RWPE1 (cell line): ENCODE measurements around the gene KBTBD13.
"Not testable (repeated sequence)": the region's sequence is repeated elsewhere in the genome, so short reads cannot be mapped to it uniquely, and the experiment has no call there.

ENCODE experiments used
- CTCF ChIA-PET: fragments of 350-600 bp; sonication (Branson Sonifier 250); formaldehyde crosslinking; extraction: SDS; loops from one replicate; lab custom pipeline; 2021; lab: Yijun Ruan, JAX
- POLR2A ChIA-PET: fragments of 400-600 bp; formaldehyde crosslinking; extraction: SDS; loops from one replicate; lab custom pipeline; 2020; ENCODE audit warnings: antibody characterized with exemption; ENCODE audit not compliant: low non-redundant PET; lab: Yijun Ruan, JAX
- DNase-seq: peaks from one replicate; pipeline ENCODE4 v3.0.0; 2012; ENCODE audit warnings: low spot score
- H3K27ac ChIP-seq: fragments of 450-650 bp; 2 replicates; pipeline ENCODE4 v1.5.1; 2017
- TF ChIP-seq, protein P1 (sequence below): fragments of 450-650 bp; conservative IDR thresholded peaks from 2 replicates; pipeline ENCODE4 v1.5.1; 2017; ENCODE audit warnings: low read depth, mild to moderate bottlenecking

KBTBD13 gene

DNA sequence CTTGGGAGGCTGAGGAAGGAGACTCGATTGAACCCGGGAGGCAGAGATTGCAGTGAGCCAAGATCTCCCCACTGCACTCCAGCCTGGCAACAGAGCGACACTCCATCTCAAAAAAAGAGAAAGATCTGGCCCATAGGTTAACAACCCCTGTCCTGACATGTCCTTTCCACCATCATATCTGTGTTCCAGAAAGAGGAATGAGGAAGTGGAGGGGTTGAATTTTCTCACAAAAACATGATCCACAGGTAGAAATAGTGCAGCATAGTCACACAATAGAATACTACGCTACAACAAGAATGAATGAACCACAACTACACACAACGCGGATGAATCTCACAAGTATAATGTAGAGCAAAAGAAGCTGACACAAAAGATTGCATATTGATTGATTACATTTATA lies 36.1 kb upstream of the KBTBD13 start:
- CTCF ChIA-PET, result interaction anchor here (0.6 kb wide), 1 partner anchor 1378 kb away, joined by 3 read pairs; no protein-coding TSS in a partner anchor
- no peak for DNase-seq
- POLR2A ChIA-PET, result no interaction called here
- H3K27ac ChIP-seq, result no peak overlapping the region
- TF ChIP-seq, protein P1, sequence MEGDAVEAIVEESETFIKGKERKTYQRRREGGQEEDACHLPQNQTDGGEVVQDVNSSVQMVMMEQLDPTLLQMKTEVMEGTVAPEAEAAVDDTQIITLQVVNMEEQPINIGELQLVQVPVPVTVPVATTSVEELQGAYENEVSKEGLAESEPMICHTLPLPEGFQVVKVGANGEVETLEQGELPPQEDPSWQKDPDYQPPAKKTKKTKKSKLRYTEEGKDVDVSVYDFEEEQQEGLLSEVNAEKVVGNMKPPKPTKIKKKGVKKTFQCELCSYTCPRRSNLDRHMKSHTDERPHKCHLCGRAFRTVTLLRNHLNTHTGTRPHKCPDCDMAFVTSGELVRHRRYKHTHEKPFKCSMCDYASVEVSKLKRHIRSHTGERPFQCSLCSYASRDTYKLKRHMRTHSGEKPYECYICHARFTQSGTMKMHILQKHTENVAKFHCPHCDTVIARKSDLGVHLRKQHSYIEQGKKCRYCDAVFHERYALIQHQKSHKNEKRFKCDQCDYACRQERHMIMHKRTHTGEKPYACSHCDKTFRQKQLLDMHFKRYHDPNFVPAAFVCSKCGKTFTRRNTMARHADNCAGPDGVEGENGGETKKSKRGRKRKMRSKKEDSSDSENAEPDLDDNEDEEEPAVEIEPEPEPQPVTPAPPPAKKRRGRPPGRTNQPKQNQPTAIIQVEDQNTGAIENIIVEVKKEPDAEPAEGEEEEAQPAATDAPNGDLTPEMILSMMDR, result no peak

DNA sequence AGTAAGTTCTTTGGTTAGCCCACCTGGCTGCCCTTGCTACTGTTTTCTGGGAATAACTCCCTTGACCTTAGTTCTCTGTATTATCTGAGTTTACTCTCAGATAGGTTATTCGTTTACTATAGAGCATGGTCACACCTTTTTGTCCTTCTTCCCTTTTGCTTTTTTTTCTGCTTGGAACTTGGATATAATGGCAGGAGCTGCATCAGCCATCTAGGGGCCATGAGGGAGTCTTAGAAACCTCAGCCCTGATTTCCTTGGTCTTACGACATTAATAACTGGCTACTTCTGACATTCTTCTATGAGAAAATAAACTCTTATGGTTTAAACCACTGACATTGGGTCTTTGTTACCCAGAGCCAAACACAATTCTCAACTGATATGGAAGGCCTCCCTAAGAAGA lies 34.8 kb upstream of the KBTBD13 start:
- CTCF ChIA-PET, result no interaction called here
- TF ChIP-seq, protein P1, result no peak

DNA sequence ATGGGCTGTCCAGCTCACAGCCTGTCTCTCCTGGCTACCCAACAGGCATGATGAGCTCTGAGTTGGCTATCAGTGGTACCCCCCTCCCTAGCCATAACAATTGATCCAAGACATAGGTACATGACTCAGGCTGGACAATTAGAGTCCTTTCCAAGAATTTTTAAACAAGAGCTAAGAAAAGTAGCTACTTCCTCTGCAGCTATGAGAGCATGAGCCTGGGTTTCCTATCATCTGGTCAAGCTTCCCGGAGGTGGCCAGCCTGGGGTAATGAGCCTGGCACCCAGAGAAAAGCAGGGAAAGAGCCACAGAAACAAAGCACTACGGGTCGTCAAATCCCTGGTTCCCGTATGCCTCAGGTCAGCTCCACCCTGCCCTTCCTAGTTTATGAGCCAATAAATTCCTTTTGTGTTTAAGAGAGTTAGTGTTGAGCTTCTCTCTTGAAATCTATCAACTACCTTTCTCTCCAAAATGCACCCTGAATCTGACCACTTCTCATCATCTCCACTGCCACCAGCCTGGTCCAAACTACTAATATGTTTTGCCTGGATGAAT lies 33.7 kb upstream of the KBTBD13 start:
- H3K27ac ChIP-seq, result no peak overlapping the region
- ChIA-PET CTCF (no interaction called here), POLR2A (no interaction called here)
- TF ChIP-seq, protein P1, result no peak
- DNase-seq, result no peak

More for the DNA sequence above, 34.8 kb upstream of the KBTBD13 start:
- H3K27ac ChIP-seq, result no peak overlapping the region
- POLR2A ChIA-PET, result interaction anchor here (0.6 kb wide), 1 partner anchor 1275 kb away, joined by 3 read pairs; no protein-coding TSS in a partner anchor
- no peak for DNase-seq

DNA sequence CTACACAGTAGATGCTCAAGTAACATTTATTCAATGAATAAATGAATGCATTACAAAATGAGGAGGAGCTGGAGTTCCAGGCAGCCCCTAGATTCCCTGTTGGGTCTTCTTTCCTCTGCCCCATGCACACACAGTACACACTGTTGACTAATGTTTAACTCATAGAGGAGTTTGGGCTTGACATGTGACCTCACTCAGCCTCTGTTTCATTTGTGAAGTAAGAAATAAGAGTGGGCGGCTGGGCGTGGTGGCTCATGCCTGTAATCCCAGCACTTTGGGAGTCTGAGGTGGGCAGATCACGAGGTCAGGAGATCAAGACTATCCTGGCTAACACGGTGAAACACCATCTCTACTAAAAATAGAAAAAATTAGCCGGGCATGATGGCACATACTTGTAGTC lies 32.3 kb upstream of the KBTBD13 start:
- peak; percentile 62 for DNase-seq
- CTCF ChIA-PET, result interaction anchor here (0.8 kb wide), 1 partner anchor 10 kb away, joined by 5 read pairs; no protein-coding TSS in a partner anchor

DNA sequence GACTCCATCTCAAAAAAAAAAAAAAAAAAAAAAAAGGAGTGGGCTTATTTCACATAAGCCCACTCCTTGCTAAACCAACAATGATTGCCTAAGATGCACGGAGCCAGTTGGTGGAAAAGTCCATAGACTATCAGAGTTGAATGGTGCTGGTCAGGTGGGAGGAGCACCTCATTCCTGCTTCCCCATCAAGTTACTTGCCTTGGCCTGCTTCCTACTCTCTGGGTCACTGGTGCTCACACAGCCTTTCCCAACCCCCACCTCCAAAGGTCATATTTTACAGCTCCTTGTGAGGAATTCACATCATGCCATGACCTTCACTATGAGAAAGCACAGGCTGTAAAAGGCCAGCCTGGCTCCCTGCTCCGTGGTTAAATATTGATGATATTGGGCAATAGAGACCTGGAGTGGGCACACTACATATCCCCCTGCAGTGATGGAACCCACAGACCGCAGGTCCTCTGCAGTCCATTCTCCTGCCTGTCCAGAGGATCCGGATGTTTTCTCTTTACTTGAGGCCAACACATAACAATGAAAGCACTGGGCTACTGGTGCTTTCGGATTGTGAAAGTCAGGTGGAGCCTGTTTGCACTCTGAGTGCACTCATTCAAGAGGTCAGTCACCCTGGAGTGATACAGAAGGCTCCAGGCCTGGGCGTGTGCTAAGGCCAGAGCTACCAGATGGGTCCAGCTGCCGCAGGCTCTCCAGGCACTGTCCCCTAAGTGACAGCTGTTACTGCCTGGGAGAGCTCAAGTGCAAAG lies 31.6 kb upstream of the KBTBD13 start, which contains the start of gene SLC51B:
Gene SLC51B (plus strand): TSS at position 664 of the 758 bp plus-strand sequence. CDS start 4,618 bp downstream, outside the sequence.
- no peak for DNase-seq
- no peak within 1 kb of the TSS for H3K27ac ChIP-seq
- ChIA-PET POLR2A (no interaction called here), CTCF (interaction anchor here (0.6 kb wide), 1 partner anchor 58 kb away, joined by 4 read pairs; no protein-coding TSS in a partner anchor)
- TF ChIP-seq, protein P1, result no peak

More for the DNA sequence above, 32.3 kb upstream of the KBTBD13 start:
- POLR2A ChIA-PET, H3K27ac ChIP-seq: not testable (repeated sequence)

DNA sequence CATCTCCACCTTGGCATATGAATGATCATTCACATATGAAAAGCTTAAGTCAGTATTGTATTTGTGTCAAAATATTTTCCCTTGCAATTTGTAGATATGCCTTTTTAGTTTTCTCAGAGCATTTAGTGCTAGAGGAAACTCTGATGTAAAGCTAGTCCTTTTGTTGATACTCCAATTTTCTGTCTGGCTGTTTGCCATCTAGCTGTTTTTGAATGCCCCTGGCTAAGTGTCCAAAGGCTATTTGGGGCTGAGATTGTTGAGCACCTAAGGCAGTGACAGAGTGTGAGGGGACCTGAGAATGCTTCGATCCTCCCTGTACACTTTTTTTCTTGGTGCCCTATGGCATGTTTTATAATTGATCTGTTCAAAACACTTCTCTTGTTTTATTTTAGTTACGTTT lies 28.3 kb upstream of the KBTBD13 start:
- TF ChIP-seq, protein P1, result no peak
- H3K27ac ChIP-seq, result no peak overlapping the region
- ChIA-PET CTCF (no interaction called here), POLR2A (interaction anchor here (0.7 kb wide), 1 partner anchor 155 kb away, joined by 7 read pairs; no protein-coding TSS in a partner anchor)
- no peak for DNase-seq
